ENCODE measurements around the gene PRDX1. TPM values are rescaled to one million over a fixed set of nuclear protein-coding genes. Genes with fewer than 3 reads are reported as not detected.
"Not testable (repeated sequence)": the region's sequence is repeated elsewhere in the genome, so short reads cannot be mapped to it uniquely, and the experiment has no call there.

The PRDX1 gene
- total RNA-seq, 1 donor from 2014 or later = 319 TPM

DNA sequence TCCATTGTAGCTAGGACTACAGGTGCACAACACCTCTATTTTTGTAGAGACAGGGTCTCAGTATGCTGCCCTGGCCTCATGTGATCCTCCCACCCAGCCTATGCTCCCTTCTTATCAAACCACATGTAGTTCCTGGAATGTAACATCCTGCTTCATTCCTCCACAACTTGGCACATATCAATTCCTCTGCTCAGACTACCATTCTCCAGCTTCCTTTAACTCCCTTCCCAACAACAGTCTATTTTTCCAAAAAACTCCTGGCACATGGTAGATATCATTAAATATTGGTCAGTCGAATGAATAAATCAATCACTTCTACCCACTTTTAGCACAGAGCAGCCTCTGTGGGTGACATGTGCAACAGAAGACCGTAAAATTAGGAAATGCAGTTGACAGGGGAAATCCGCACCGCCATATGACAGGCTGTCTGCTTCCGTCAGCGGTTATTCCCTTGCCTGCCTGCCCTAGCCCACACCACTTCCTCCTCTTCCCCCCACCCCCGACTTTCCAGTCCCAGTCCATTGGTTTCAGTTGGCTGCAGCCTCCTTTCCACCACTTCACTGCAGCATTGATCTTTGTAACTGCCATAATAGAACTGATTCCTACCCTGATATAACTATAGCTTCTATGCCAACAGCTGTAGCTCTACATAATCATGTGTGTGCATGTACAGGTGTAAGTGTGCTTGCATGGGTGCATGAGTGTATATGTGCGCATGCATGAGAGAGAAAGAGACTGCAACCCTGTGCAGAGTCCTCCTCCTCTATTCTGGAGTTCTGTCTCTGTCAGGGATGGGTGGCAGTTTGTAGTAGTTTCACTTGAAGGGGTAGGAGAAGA lies 22.1 kb upstream of the PRDX1 start:
- peak; percentile 84 for ATAC-seq (ENCODE audit: poor library complexity)
- peak; percentile 66 for DNase-seq
- intact Hi-C loops (cut with DNase I) = no loop called here

DNA sequence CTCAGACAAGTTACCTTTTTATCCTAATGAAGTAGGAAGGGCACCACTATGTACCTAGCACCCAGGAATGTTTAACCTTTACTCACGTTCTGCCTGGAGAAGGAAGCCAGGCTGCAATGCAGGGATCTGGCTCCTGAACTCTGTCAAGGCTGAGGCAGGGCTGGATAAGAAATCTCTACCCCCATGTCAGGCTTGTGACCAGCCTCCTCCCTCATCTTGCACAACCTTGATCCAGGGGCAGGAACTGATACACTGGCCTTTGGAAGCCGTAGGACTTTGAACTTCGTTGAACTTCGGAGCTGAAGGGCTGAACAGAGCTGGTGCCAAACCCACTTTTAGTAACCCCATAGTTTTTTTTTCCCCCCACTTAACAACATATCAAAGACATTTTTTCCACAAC lies 20.9 kb upstream of the PRDX1 start:
- peak; percentile 62 for ATAC-seq (ENCODE audit: poor library complexity)

DNA sequence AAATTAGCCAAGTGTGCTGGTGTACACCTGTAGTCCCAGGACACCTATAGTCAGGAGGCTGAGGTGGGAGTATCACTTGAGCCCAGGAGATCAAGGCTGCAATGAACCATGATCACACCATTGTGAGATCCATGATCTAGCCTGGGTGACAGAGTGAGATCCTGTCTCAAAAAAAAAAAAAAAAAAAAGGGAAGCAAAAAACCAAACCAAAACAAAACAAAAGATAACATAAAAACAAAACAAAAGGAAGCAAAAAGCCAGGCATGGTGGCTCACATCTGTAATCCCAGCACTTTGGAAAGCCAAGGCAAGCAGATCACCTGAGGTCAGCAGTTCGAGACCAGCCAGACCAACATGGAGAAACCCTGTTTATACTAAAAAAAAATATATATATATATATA lies 19.5 kb upstream of the PRDX1 start:
- ATAC-seq (ENCODE audit: poor library complexity) (no peak), DNase-seq (no peak)
- intact Hi-C loops (cut with DNase I) = no loop called here

More for the DNA sequence above, 20.9 kb upstream of the PRDX1 start:
- no peak for DNase-seq
- intact Hi-C loops (cut with DNase I) = no loop called here

DNA sequence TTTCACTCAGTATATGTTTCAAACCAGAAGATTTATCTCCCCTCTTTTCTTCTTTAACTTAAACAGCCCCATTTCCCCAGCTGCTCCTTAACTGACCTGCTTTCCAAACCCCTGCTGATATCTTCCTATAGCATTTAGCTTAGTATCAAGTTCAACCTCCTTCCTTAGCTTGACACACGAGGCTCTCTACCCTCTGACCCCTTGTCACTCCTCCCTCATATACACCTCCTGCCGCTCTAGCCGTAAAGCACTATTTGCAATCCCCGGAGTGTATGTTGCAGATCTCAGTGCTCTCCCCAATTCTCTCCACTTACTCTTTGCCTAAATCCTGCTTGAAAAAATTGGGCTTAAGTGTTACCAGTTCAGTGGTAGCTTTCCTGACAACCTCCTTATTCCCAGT lies 15.2 kb upstream of the PRDX1 start:
- DNase-seq (no peak), ATAC-seq (ENCODE audit: poor library complexity) (no peak)
- intact Hi-C loops (cut with DNase I) = no loop called here

DNA sequence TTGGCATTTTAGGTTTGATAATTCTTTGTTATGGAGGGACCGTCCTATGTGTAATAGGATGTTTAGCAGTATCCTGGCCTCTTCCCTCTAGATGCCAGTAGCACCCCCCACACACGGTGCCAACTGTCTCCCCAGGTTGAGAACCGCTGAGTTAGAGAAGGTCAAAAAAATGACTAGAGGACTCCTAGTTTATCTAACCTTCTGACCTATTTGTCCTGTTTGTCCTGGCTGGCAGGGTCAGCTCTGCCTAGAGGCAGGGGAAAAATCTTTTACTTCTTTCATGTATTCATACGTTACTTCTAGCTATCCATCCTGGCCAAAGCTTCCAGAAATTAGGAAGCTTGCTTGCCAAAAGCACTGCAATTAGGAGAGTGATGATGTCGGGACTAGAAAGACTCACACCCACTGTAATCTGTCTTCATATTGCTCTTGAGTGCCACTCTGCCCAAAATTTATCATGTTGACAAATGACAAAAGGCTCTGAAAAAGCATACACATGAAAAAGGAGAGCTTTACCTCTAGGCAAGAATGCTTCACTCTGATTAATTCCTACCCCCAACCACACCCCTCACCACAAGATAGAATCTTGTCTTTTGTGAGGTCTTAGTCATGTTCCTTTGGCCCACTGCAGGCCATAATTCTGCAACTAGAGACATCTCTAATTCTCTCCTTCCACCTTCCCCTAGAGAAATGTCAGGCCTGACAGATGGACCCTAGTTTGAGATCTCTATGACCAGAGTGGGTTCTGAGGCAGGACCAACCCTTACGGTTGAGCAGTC lies 14.5 kb upstream of the PRDX1 start:
- ATAC-seq (ENCODE audit: poor library complexity) (no peak), DNase-seq (no peak)
- intact Hi-C loops (cut with DNase I) = no loop called here

DNA sequence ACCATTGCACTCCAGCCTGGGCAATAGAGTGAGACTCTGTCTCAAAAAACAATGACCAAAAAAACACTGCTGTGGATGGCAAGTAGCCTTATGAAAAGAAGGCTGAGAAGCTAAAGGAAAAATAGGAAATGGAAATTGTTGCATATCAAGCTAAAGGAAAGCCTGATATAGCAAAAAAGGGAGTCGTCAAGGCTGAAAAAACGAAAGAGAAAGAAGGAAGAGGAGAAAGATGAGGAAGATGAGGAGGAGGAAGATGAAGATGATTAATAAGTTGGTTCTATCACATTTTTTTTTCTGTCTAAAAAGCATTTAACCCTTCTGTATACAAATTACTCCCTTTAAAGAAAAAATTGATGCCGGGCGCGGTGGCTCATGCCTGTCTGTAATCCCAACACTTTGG lies 10.2 kb upstream of the PRDX1 start:
- ATAC-seq (ENCODE audit: poor library complexity) = no peak
- no peak for DNase-seq
- intact Hi-C loops (cut with DNase I) = no loop called here

DNA sequence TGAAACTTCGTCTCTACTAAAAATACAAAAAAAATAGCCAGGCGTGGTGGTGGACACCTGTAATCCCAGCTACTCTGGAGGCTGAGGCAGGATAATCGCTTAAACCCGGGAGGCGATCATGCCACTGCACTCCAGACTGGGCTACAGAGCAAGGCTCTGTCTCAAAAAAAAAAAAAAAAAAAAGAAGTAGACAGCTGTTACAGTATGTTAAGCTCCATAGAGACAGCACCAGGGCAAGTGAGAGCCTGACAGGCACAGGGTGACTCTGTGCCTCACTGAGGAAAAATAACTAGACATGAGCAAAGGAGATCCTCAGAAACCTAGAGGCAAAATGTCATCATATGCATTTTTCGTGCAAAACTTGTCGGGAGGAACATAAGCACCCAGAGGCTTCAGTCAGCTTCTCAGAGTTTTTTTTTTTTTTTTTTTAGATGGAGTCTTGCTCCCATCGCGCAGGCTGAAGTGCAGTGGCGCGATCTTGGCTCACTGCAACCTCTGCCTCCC lies 9.0 kb upstream of the PRDX1 start:
- ATAC-seq (ENCODE audit: poor library complexity) (no peak), DNase-seq (no peak)
- intact Hi-C loops (cut with DNase I) = no loop called here

DNA sequence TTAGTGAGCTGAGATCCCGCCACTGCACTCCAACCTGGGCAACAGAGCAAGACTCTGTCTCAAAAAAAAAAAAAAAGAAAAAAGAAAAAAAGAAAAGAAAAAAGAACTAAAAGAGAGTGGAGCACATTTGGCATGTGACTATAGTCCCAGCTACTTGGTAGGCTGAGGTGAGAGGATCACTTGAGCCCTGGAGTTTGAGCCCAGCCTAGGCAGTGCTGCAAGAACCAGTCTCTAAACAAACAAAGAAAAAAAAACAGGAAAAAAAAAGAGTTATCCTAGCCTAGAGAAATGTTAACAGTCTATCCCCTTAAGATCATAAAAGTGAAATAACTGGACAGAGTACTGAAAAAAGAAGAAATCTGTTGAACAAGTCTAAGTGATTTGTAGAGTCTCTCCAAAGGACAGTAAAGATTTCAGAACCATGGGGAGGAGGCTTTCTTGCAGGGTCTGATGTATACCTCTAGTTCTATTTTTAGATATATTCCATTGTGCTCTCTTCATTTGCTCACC lies 4.5 kb upstream of the PRDX1 start:
- intact Hi-C loops (cut with DNase I) = no loop called here
- DNase-seq (no peak), ATAC-seq (ENCODE audit: poor library complexity) (no peak)

DNA sequence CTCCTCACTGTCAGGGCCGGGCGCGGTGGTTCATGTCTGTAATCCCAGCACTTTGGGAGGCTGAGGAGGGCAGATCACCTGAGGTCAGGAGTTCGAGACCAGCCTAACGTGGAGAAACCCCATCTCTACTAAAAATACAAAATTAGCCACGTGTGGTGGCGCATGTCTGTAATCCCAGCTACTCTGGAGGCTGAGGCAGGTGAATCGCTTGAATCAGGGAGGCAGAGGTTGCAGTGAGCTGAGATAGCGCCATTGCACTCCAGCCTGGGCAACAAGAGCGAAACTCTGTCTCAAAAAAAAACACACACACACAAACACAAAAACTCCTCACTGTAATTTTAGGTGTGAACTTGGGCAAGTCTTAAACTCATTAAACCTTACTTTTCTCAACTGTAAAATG lies 2.3 kb upstream of the PRDX1 start:
- ATAC-seq (ENCODE audit: poor library complexity) = not testable (repeated sequence)

DNA sequence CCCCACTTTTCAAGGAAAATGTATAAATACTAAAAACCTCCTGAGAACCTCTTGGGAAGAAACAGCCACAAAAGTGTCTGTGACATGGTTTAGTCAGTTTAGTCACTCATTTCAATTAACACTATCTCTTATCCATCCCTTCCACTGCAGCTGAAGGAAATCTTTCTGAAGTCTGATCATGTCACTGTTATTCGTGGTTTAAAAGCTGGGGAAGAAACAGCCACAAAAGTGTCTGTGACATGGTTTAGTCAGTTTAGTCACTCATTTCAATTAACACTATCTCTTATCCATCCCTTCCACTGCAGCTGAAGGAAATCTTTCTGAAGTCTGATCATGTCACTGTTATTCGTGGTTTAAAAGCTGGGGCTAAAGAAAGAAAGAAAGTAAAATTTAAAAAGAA lies 1.8 kb upstream of the PRDX1 start:
- ATAC-seq (ENCODE audit: poor library complexity); intact Hi-C loops (cut with DNase I); DNase-seq: not testable (repeated sequence)

More for the DNA sequence above, 2.3 kb upstream of the PRDX1 start:
- DNase-seq; intact Hi-C loops (cut with DNase I): not testable (repeated sequence)

DNA sequence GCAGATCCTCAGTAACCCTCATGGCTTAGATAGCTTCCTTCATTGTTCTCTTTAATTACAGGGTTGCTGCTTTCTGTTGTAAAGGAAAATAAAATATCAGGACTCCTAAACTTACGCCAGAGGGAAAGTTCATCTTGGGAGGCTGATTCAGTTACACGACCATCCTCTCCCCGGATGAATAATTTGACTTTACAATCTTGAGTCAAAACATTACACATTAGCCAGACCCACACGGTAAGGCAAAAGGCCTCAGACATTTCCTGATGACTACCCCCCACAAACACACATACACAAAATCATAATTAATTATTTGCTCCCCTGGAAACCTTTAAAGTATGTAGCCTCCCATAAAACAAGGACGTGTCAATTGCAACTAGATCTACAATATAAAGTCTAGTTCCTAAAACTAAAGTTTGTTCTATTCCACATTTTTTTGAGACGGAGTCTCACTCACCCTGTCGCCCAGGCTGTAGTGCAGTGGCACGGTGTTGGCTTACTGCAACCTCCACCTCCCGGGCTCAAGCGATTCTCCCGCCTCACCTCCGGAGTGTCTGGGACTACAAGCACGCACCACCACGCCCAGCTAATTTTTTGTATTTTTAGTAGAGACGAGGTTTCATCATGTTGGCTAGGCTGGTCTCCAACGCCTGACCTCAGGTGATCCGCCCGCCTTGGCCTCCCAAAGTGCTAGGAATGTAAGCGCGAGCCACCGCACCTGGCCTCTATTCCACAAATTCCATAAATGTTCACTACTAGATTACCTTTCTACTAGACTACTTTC lies 830 bp upstream of the PRDX1 start:
- ATAC-seq (ENCODE audit: poor library complexity) (no peak), DNase-seq (no peak)
- intact Hi-C loops (cut with DNase I) = no loop called here

DNA sequence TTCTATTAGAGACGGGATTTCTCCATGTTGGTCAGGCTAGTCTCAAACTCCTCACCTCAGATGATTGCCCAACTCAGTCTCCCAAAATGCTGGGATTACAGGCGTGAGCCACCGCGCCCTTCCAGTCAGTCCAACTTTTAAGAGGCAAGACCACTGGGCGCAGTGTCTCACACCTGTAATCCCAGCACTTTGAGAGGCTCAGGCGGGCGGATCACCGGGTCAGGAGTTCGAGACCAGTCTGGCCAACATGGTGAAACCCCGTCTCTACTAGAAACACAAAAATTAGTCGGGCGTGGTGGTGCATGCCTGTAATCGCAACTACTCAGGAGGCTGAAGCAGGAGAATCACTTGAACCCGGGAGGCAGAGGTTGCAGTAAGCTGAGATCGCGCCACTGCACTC lies 1.9 kb downstream of the PRDX1 start:
- intact Hi-C loops (cut with DNase I); DNase-seq; ATAC-seq (ENCODE audit: poor library complexity): not testable (repeated sequence)

DNA sequence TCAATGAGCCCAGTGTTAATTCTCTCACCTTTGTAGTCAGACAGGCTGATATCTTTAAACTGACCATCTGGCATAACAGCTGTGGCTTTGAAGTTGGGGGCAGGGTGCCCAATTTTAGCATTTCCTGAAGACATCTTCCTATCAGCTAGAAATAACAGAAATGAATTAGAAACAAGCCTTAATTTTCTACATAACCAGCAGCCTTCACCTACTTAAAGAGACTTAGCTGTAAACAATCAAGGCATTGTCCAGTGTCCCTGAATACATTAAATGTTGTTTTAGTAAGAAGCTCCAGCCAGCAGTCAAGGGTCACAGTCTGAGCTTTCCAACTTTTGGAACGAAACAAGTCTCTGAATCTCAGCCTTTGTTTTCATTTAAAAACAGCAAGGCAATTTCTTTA lies 2.8 kb downstream of the PRDX1 start:
- ATAC-seq (ENCODE audit: poor library complexity) (no peak), DNase-seq (no peak)
- intact Hi-C loops (cut with DNase I) = no loop called here

DNA sequence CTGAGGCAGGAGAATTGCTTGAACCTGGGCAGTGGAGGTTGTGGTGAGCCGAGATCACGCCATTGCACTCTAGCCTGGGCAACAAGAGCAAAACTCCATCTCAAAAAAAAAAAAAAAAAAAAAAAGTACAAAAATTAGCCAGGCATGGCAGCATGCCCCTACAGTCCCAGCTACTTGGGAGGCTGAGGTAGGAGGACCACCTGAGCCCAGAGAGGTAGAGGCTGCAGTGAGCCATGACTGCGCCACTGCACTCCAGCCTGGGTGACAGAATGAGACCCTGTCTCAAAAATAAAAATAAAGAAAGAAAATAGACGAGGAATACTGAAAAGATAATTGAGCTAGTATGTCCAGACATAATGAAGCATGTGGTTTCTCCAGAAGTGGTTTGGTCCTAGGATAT lies 3.3 kb downstream of the PRDX1 start:
- DNase-seq; ATAC-seq (ENCODE audit: poor library complexity); intact Hi-C loops (cut with DNase I): not testable (repeated sequence)

DNA sequence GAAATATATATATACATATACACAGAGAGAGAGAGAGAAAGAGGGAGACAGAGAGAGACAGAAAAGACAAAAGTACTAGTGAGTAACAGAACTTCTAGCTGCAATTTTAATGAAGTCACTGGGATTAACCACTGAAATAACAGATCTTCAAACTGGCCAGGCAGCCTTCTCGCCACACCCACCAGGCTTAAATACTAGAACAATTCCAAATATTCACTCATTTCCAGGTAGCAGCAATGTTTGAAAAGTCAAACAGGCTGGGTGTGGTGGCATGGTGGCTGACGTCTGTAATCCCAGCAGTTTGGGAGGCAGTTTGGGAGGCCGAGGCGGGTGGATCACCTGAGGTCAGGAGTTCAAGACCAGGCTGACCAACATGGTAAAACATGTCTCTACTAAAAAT lies 5.2 kb downstream of the PRDX1 start:
- ATAC-seq (ENCODE audit: poor library complexity) (no peak), DNase-seq (no peak)
- intact Hi-C loops (cut with DNase I) = no loop called here

DNA sequence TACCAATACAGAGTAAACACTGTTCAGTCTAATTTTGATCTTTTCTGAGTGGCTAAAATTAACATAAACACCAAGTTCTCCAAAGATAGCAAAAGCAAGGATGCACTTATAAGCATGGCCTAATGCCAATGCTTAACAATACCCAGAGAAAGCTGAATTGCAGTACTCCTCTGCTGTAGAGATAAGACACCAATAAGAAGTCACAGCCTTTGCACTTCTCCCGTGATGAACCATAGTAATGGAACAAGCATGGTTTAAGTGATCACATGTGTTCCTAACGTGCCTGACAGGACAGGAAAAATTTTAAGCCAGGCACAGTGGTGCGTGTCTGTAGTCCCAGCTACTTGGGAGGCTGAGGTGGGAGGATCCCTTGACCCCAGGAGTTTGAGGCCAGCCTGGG lies 5.6 kb downstream of the PRDX1 start:
- no peak for ATAC-seq (ENCODE audit: poor library complexity)
- intact Hi-C loops (cut with DNase I) = no loop called here
- DNase-seq = no peak

DNA sequence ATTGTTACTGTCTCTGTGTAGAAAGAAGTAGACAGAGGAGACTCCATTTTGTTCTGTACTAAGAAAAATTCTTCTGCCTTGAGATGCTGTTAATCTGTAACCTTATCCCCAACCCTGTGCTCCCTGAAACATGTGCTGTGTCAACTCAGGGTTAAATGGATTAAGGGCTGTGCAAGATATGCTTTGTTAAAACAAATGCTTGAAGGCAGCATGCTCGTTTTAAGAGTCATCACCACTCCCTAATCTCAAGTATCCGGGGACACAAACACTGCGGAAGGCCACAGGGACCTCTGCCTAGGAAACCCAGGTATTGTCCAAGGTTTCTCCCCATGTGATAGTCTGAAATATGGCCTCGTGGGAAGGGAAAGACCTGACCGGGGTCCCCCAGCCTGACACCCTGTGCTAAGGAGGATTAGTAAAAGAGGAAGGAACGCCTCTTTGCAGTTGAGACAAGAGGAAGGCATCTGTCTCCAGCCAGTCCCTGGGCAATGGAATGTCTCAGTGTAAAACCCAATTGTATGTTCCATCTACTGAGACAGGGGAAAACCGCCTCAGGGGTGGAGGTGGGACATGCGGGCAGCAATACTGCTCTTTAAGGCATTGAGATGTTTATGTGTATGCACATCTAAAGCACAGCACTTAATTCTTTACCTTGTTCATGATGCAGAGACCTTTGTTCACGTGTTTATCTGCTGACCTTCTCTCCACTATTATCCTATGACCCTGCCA lies 8.0 kb downstream of the PRDX1 start:
- DNase-seq; ATAC-seq (ENCODE audit: poor library complexity): not testable (repeated sequence)
- intact Hi-C loops (cut with DNase I) = loop anchor here (5.0 kb wide), 1 partner anchor 54 kb away; no protein-coding TSS in a partner anchor

DNA sequence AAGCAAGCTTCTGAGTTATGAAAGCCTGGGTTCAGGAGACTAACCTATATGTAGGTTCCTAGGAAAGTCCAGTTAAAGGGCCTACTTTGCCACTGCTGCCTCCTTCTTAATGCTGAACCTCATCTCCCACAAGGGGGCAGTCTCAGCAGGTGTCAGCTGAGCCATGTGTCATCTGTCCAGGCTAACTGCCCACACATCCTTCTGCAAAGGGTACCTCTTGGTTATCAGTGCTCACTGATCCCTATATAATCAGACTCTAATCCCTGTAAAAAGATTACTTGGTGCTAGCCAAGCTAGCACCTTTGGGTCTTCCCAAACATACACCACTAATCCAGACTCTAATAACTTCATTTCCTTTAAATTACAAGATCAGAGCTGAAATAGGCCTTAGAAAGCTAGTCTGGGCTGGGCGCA lies 9.0 kb downstream of the PRDX1 start:
- no peak for DNase-seq
- ATAC-seq (ENCODE audit: poor library complexity) = peak; percentile 61
- intact Hi-C loops (cut with DNase I) = loop anchor here (5.0 kb wide), 1 partner anchor 55 kb away; no protein-coding TSS in a partner anchor

Data from Right ventricle myocardium superior (tissue), 1 donor.